ENCODE measurements around the gene ATXN3L.

Gene ATXN3L

GRCh38 chrX:13283950-13284546, 35.8 kb downstream of the ATXN3L start:
- H3K4me3 ChIP-seq (ENCODE audit: low read length) = no peak overlapping the region
- TF ChIP-seq CTCF (IDR thresholded peaks at IDR 0.05; ENCODE audit: insufficient read depth, low read depth, low read length, missing control alignments) = no peak
- peak; percentile 77 for DNase-seq (ENCODE audit: low read depth)

- no peak for TF ChIP-seq CTCF (IDR thresholded peaks at IDR 0.05; ENCODE audit: insufficient read depth, low read depth, low read length, missing control alignments)
- H3K4me3 ChIP-seq (ENCODE audit: low read length) = no peak overlapping the region
- no peak for DNase-seq (ENCODE audit: low read depth)
These were observed 36.3 kb downstream of the ATXN3L start for GRCh38 chrX:13283512-13283911.

- TF ChIP-seq CTCF (IDR thresholded peaks at IDR 0.05; ENCODE audit: insufficient read depth, low read depth, low read length, missing control alignments) = no peak
- DNase-seq (ENCODE audit: low read depth) = no peak
- no peak overlapping the region for H3K4me3 ChIP-seq (ENCODE audit: low read length)
These were observed 38.6 kb downstream of the ATXN3L start for GRCh38 chrX:13281289-13281688.

- TF ChIP-seq CTCF (IDR thresholded peaks at IDR 0.05; ENCODE audit: insufficient read depth, low read depth, low read length, missing control alignments) = no peak
- H3K4me3 ChIP-seq (ENCODE audit: low read length) = no peak overlapping the region
- no peak for DNase-seq (ENCODE audit: low read depth)
These were observed 40.4 kb downstream of the ATXN3L start for GRCh38 chrX:13279279-13280018.

GRCh38 chrX:13277539-13277938, 42.3 kb downstream of the ATXN3L start:
- no peak for DNase-seq (ENCODE audit: low read depth)

GRCh38 chrX:13276991-13277390, 42.9 kb downstream of the ATXN3L start:
- no peak for TF ChIP-seq CTCF (IDR thresholded peaks at IDR 0.05; ENCODE audit: insufficient read depth, low read depth, low read length, missing control alignments)
- no peak for DNase-seq (ENCODE audit: low read depth)
- no peak overlapping the region for H3K4me3 ChIP-seq (ENCODE audit: low read length)

More at GRCh38 chrX:13277539-13277938, 42.3 kb downstream of the ATXN3L start:
- no peak overlapping the region for H3K4me3 ChIP-seq (ENCODE audit: low read length)
- no peak for TF ChIP-seq CTCF (IDR thresholded peaks at IDR 0.05; ENCODE audit: insufficient read depth, low read depth, low read length, missing control alignments)
